Fibroblast of the aortic adventitia (primary cell): ENCODE results near the gene LMO4. TPM values are rescaled to one million over a fixed set of nuclear protein-coding genes. Genes with fewer than 3 reads are reported as not detected.

ENCODE experiments used
- DNase-seq: peaks from one replicate; pipeline ENCODE4 v3.0.0-alpha.2; 2010; ENCODE audit warnings: low read depth
- H3K4me3 ChIP-seq: 2 replicates; pipeline ENCODE4 v1.5.1; 2011; ENCODE audit warnings: low read depth, mild to moderate bottlenecking, control low read depth, low read length, moderate library complexity
- CTCF ChIP-seq: IDR thresholded peaks from 2 replicates; pipeline ENCODE4 v1.5.1; 2011; ENCODE audit warnings: mild to moderate bottlenecking, low read length, control low read depth, inconsistent platforms; ENCODE audit not compliant: insufficient read depth
- total RNA-seq: library from RNA; depleted of rRNA; stranded (reverse); fragments of >200 nt; gene quantifications from 2 replicates; pipeline ENCODE4 v1.2.3, GENCODE V29; 2012; ENCODE audit warnings: low replicate concordance

The LMO4 gene
- 10.2 and 47.1 TPM in 2 replicates for total RNA-seq

GRCh38 chr1:87328272-87329050, at the start of gene LMO4:
TSS of gene LMO4 (plus strand) at chr1:87328880. CDS start at chr1:87332016, 3,136 bp downstream.
- TF ChIP-seq CTCF: no peak
- peak; percentile 97 for DNase-seq
- peak within 1 kb of the TSS; percentile 81 for H3K4me3 ChIP-seq

- no peak for TF ChIP-seq CTCF
- H3K4me3 ChIP-seq: no peak overlapping the region
- no peak for DNase-seq
Measured at GRCh38 chr1:87279536-87279875, 49.2 kb upstream of the LMO4 start.

GRCh38 chr1:87279966-87280535, 48.6 kb upstream of the LMO4 start:
- DNase-seq: peak; percentile 6
- H3K4me3 ChIP-seq: no peak overlapping the region
- TF ChIP-seq CTCF: no peak

- DNase-seq: no peak
- no peak overlapping the region for H3K4me3 ChIP-seq
- TF ChIP-seq CTCF: no peak
Measured at GRCh38 chr1:87284456-87285240, 44.0 kb upstream of the LMO4 start.

GRCh38 chr1:87291107-87291506, 37.6 kb upstream of the LMO4 start:
- no peak overlapping the region for H3K4me3 ChIP-seq
- no peak for TF ChIP-seq CTCF
- peak; percentile 43 for DNase-seq

GRCh38 chr1:87292684-87293493, 35.8 kb upstream of the LMO4 start:
- no peak overlapping the region for H3K4me3 ChIP-seq
- TF ChIP-seq CTCF: peak; percentile 65
- peak; percentile 73 for DNase-seq
